Fibroblast of lung (primary cell): ENCODE measurements around the gene WDR45B. TPM values are rescaled to one million over a fixed set of nuclear protein-coding genes. Genes with fewer than 3 reads are reported as not detected.

Experiments
- DNase-seq, 2 donors: peaks; one replicate each; pipeline versions ENCODE4 v3.0.0 to v3.0.0-alpha.2; 2010; ENCODE audit warnings: low read depth in 2 of 2
- H2AFZ ChIP-seq: 2 replicates; pipeline ENCODE4 v1.5.1; 2012; ENCODE audit warnings: low read length, control low read depth, inconsistent platforms
- H3K27ac ChIP-seq: 2 replicates; pipeline ENCODE4 v1.5.1; 2011; ENCODE audit warnings: low read length, control low read depth; ENCODE audit not compliant: insufficient read depth
- H3K27me3 ChIP-seq: 2 replicates; pipeline ENCODE4 v1.5.1; 2011; ENCODE audit warnings: mild to moderate bottlenecking, low read length; ENCODE audit not compliant: control insufficient read depth, insufficient read depth
- H3K36me3 ChIP-seq: 2 replicates; pipeline ENCODE4 v1.5.1; 2011; ENCODE audit warnings: low read length; ENCODE audit not compliant: control insufficient read depth, insufficient read depth
- H3K4me1 ChIP-seq: 2 replicates; pipeline ENCODE4 v1.5.1; 2011; ENCODE audit warnings: low read length; ENCODE audit not compliant: control insufficient read depth, insufficient read depth; ENCODE audit errors: extremely low read depth
- H3K4me2 ChIP-seq: 2 replicates; pipeline ENCODE4 v1.5.1; 2011; ENCODE audit warnings: low read length, control low read depth; ENCODE audit not compliant: insufficient read depth; ENCODE audit errors: extremely low read depth
- H3K4me3 ChIP-seq, 4 experiments: fragments of 200-600 bp in 1 of 4; sonication (generic) in 1 of 4; replicated peaks in 1 of 4; 2 replicates each; pipeline ENCODE4 v1.5.1; 2011 to 2016; ENCODE audit warnings: low read length in 4 of 4, low read depth in 3 of 4, mild to moderate bottlenecking in 3 of 4, control low read depth in 2 of 4, inconsistent platforms in 1 of 4, mixed read lengths in 1 of 4; ENCODE audit not compliant: insufficient read depth in 1 of 4; ENCODE audit errors: control extremely low read depth in 1 of 4
- H3K79me2 ChIP-seq: 2 replicates; pipeline ENCODE4 v1.5.1; 2012; ENCODE audit warnings: mild to moderate bottlenecking, low read length, inconsistent platforms; ENCODE audit not compliant: control insufficient read depth, insufficient read depth
- H3K9ac ChIP-seq: 2 replicates; pipeline ENCODE4 v1.5.1; 2011; ENCODE audit warnings: mild to moderate bottlenecking, low read length, control low read depth; ENCODE audit not compliant: insufficient read depth
- H3K9me3 ChIP-seq: 2 replicates; pipeline ENCODE4 v1.5.1; 2012; ENCODE audit warnings: low read depth, low read length; ENCODE audit not compliant: control insufficient read depth, insufficient read depth
- H4K20me1 ChIP-seq: 2 replicates; pipeline ENCODE4 v1.5.1; 2011; ENCODE audit warnings: low read length; ENCODE audit not compliant: control insufficient read depth, insufficient read depth; ENCODE audit errors: extremely low read depth
- EZH2 ChIP-seq: IDR thresholded peaks from 2 replicates; pipeline ENCODE4 v1.5.1; 2012; ENCODE audit warnings: low read length, control low read depth, mild to moderate bottlenecking; ENCODE audit errors: missing control alignments
- polyA plus RNA-seq, 2 donors: library from polyadenylated mRNA; depleted of rRNA in 1 of 2; stranded (reverse) in 1 of 2; unstranded in 1 of 2; fragments of >200 nt; gene quantifications; 2 replicates each; pipeline ENCODE4 v1.2.1, GENCODE V29; 2011 to 2012; ENCODE audit warnings: missing spikeins in 1 of 2
- total RNA-seq: library from RNA; depleted of rRNA; stranded (reverse); fragments of >200 nt; gene quantifications from 2 replicates; pipeline ENCODE4 v1.2.1, GENCODE V29; 2014
- TF ChIP-seq, protein P1 (sequence below), 2 donors: IDR thresholded peaks in 1 of 2; conservative IDR thresholded peaks in 1 of 2; 1 replicate in 1 of 2; 2 replicates in 1 of 2; pipeline ENCODE4 v1.5.1; 2011 to 2012; ENCODE audit warnings: low read length in 2 of 2, control low read depth in 1 of 2, inconsistent platforms in 1 of 2, low read depth in 1 of 2, mild to moderate bottlenecking in 1 of 2

Gene WDR45B
- total and polyA plus RNA-seq, 2 donors (not counting 1 experiment from before 2014, with no cell fraction given), result 66.2 to 95.2 TPM

DNA sequence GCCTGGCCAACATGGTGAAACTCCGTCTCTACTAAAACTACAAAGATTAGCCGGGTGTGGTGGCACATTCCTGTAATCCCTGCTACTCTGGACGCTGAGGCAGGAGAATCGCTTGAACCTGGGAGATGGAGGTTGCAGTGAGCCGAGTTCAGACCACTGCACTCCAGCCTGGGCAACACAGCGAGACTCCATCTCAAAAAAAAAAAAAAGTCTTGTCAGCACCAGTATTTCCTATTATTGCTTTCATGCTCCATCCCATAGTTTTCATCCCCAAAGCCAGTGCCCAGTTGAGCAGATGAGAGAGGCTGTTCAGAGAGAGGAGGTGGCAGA, 58.4 kb downstream of the WDR45B start:
- DNase-seq, result no peak
- no peaks in the 10 kb centered on the region for H3K9me3 ChIP-seq
- no peaks in the 10 kb centered on the region for H4K20me1 ChIP-seq
- H3K4me1 ChIP-seq, result peaks cover 8% of the 10 kb centered on the region
- H3K4me2 ChIP-seq, result no peak overlapping the region
- peaks cover 2% of the 10 kb centered on the region for H3K79me2 ChIP-seq
- no peak overlapping the region for H3K27ac ChIP-seq
- no peak overlapping the region for H3K9ac ChIP-seq
- no peak overlapping the region for H3K4me3 ChIP-seq
- peaks cover 11% of the 10 kb centered on the region for H3K36me3 ChIP-seq
- TF ChIP-seq, protein P1, sequence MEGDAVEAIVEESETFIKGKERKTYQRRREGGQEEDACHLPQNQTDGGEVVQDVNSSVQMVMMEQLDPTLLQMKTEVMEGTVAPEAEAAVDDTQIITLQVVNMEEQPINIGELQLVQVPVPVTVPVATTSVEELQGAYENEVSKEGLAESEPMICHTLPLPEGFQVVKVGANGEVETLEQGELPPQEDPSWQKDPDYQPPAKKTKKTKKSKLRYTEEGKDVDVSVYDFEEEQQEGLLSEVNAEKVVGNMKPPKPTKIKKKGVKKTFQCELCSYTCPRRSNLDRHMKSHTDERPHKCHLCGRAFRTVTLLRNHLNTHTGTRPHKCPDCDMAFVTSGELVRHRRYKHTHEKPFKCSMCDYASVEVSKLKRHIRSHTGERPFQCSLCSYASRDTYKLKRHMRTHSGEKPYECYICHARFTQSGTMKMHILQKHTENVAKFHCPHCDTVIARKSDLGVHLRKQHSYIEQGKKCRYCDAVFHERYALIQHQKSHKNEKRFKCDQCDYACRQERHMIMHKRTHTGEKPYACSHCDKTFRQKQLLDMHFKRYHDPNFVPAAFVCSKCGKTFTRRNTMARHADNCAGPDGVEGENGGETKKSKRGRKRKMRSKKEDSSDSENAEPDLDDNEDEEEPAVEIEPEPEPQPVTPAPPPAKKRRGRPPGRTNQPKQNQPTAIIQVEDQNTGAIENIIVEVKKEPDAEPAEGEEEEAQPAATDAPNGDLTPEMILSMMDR (conservative IDR thresholded peaks at IDR 0.05 in 1 of 2, IDR thresholded peaks at IDR 0.05 in 1 of 2; ENCODE audit: low read depth in 1 of 2, low read length in 2 of 2), result no peak
- no peak for TF ChIP-seq EZH2
- H3K27me3 ChIP-seq, result no peaks in the 10 kb centered on the region
- H2AFZ ChIP-seq, result no peak overlapping the region

DNA sequence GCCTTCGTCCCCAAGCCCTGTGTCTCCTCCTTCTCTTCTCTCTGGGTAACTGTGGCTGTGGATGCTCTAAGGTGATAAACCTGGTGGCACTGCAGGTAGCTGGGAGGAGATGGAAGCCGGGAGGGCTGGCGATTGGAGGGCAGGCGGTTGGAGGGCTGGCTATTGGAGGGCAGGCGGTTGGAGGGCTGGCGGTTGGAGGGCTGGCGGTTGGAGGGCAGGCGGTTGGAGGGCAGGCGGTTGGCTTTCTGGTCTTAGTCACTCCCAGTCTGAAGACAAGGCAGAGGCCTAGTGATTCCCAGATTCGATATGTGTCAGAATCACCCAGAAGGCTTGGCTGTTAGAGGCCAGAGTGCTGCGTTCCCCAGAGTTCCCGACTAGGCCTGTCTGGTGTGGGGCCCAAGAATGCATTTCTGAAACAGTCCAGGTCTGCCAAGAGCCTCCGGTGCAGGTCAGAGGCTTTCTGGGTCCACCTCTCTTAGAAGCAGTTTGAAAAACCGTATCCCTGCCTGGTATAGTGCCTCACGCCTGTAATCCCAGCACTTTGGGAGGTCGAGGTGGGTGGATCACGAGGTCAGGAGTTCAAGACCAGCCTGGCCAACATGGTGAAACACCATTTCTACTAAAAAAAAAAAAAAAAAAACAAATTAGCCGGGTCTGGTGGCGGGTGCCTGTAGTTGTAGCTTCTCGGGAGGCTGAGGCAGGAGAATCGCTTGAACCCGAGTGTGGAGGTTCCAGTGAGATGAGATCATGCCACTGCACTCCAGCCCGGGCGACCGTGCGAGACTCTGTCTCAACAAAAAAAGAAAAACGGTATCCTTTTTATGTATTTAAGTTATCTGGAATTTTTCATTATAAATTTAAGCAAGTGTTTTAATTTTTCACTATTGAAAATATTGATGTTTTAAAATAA, 59.7 kb downstream of the WDR45B start:
- no peaks in the 10 kb centered on the region for H3K9me3 ChIP-seq
- no peak overlapping the region for H3K27ac ChIP-seq
- no peak overlapping the region for H2AFZ ChIP-seq
- H3K4me3 ChIP-seq, result no peak overlapping the region
- no peak for TF ChIP-seq EZH2
- TF ChIP-seq, protein P1 (conservative IDR thresholded peaks at IDR 0.05 in 1 of 2, IDR thresholded peaks at IDR 0.05 in 1 of 2; ENCODE audit: low read depth in 1 of 2, low read length in 2 of 2), result no peak
- H3K36me3 ChIP-seq, result peaks cover 17% of the 10 kb centered on the region
- no peak overlapping the region for H3K9ac ChIP-seq
- H3K79me2 ChIP-seq, result no peaks in the 10 kb centered on the region
- H3K27me3 ChIP-seq, result no peaks in the 10 kb centered on the region
- H3K4me2 ChIP-seq, result no peak overlapping the region
- DNase-seq, result no peak
- no peaks in the 10 kb centered on the region for H4K20me1 ChIP-seq
- H3K4me1 ChIP-seq, result peaks cover 3% of the 10 kb centered on the region

DNA sequence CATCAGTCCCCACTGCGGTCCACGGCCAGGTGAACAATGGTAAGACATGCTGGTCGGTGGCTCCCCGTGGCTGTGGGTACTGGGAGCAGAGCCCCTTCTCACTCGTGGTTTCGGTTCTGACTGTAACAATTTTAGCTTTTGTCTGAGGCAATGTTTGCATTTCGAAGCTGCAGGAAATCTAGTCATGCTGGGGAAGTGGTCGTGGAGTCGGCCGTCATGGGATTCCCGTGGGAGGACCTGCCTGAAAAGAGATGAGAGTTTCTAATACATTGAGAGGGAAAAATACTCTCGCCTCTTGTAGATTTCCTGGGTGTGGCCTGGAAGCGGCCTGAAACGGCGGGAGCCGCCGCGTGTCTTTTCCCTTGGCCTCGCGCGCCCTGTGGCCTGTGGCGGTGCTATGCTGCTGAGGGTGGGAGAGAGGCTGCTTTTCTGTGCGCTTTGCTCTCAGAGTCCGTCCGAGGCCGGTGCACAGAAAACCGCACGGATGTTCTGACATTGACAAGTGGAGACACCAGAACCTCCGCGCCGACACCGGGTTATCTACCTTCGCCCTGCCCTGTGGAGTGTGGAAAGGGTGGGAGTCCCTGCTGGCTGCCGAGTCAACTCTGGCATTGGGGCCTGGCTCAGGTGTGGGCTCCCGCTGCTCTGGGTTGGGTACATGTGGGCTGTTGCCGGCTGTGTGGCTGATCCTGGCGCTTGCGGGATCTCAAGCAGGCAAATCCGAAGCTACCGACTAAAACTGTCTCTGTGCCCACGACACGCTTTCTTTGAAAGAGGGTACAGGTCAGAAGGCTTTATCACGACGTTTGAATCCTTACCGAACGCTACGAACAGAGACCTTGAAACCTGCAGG, 60.8 kb downstream of the WDR45B start:
- H4K20me1 ChIP-seq, result no peaks in the 10 kb centered on the region
- H3K27ac ChIP-seq, result no peak overlapping the region
- H3K9me3 ChIP-seq, result no peaks in the 10 kb centered on the region
- H3K4me1 ChIP-seq, result no peaks in the 10 kb centered on the region
- no peak for TF ChIP-seq EZH2
- TF ChIP-seq, protein P1 (conservative IDR thresholded peaks at IDR 0.05 in 1 of 2, IDR thresholded peaks at IDR 0.05 in 1 of 2; ENCODE audit: low read depth in 1 of 2, low read length in 2 of 2), result no peak
- no peak overlapping the region for H2AFZ ChIP-seq
- no peak for DNase-seq
- peaks cover 17% of the 10 kb centered on the region for H3K36me3 ChIP-seq
- H3K79me2 ChIP-seq, result no peaks in the 10 kb centered on the region
- H3K4me2 ChIP-seq, result no peak overlapping the region
- H3K9ac ChIP-seq, result no peak overlapping the region
- H3K4me3 ChIP-seq, result no peak overlapping the region
- H3K27me3 ChIP-seq, result no peaks in the 10 kb centered on the region
